GM19455 (cell line): Measurements from ENCODE around the gene VCL.
A peak's percentile ranks its signal among the peaks of the same experiment; 100 is the strongest.
"Not testable (repeated sequence)": the region's sequence is repeated elsewhere in the genome, so short reads cannot be mapped to it uniquely, and the experiment has no call there.

Experiments
- ATAC-seq: cut with Tn5 transposase; IDR thresholded peaks from one replicate; pipeline ENCODE4 v1.9.1; 2021; ENCODE audit not compliant: unreplicated experiment

Gene VCL

DNA sequence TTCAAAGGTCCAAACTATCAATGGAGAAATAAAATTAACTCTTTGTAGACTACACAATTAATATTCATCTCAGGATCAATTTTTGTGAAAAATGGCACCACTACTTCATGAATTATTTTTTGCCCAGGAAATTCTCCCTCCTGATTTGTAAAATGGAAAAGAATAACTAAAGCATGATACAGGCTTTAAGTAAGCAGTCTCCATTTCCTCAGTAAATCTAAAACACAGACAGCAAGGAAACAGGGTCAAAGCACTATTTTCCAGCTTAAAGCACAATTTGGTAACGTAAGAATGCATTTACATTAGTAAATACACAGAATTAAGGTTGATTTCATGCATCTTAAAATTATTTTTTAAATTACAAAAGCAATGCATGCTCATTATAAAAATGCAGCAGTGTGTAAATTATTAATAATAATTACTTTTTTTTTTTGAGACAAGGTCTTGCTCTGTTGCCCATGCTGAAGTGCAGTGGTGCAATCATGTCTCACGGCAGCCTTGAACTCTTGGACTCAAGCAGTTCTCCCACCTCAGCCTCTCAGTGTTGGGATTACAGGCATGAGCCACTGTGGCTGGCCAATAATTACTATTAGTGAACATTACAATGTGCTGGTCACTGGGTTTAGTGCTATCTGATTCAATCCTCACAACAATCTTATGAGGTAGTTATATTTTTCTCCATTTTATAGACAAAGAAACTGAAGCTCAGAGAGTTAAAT, 26.1 kb upstream of the VCL start:
- ATAC-seq, result no peak

DNA sequence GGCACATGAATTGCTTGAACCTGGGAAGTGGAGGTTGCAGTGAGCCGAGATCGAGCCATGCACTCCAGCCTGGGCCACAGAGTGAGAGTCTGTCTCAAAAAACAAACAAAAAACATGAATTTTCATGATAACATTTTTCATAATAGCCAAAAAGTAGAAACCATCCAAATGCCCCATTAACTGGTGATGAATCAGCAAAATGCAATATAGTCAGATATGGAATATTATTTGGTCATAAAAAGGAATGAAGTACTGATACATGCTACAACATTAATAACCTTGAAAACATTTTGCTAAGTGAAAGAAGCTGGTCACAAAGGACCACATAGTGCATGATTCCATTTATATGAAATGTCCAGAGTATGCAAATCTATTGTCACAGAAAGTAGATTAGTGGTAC, 24.5 kb upstream of the VCL start:
- no peak for ATAC-seq

DNA sequence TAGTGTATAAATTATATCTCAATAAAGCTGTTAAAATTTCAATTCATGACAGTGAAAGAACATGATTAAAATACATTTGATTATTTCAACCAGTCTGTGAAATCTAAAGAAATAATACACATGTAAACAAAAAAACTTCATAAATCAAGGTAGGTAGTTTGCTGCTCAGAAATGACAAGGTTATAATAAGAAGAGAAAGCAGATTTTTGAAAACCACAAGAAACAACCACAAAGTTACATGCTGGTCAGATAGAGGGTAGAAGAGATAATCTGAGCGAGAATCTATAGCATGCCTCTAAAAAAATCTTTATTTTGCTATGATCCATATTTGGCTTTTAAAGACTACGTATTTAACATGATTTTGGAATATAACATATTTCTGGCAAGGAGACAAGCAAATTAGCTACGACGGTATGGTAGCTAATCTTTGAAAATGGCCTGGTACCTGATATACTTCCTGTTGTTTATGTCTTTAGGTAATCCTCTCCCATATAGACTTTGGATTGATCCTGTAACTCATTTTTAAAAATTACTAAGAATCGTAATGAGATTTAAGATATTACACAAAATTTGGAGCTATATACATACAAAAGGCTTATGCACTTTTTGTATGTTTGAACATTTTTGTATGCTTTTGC, 23.5 kb upstream of the VCL start:
- no peak for ATAC-seq

GRCh38 chr10:73975388-73975787, 22.5 kb upstream of the VCL start:
- ATAC-seq, result no peak

DNA sequence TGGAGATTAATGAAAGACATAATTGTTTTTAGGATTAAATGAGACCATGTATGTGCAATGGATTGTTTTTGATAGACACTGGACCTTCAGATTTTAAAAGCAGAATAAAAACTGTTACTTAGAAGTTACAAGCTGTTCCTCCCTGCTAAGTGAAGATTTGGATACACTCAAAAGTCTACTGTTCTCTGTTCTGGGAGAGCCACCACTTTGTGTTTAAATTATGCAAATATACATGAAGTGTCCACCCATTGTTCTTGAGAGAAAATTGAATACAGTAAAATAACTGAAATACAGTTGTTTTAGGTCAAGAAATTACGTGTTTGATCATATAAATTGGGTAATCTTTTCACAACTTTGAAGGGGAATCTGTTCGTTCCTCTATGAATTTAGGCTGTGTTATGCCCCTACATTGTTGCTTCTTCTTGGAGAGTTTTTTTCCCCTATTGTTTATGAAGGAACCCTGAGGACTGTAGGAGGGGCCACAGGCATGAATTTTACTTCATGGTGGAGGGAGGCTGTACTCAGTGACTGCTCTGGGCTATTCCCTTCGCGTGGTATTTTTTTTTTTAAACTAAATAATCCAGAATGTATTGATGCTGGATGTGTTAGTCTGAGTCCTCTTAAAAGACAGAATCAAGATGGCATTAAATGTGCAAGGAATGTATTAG, 18.6 kb upstream of the VCL start:
- ATAC-seq, result no peak

GRCh38 chr10:73979809-73980433, 18.0 kb upstream of the VCL start:
- no peak for ATAC-seq

- ATAC-seq, result no peak
Observed at GRCh38 chr10:73981812-73982211, 16.1 kb upstream of the VCL start.

DNA sequence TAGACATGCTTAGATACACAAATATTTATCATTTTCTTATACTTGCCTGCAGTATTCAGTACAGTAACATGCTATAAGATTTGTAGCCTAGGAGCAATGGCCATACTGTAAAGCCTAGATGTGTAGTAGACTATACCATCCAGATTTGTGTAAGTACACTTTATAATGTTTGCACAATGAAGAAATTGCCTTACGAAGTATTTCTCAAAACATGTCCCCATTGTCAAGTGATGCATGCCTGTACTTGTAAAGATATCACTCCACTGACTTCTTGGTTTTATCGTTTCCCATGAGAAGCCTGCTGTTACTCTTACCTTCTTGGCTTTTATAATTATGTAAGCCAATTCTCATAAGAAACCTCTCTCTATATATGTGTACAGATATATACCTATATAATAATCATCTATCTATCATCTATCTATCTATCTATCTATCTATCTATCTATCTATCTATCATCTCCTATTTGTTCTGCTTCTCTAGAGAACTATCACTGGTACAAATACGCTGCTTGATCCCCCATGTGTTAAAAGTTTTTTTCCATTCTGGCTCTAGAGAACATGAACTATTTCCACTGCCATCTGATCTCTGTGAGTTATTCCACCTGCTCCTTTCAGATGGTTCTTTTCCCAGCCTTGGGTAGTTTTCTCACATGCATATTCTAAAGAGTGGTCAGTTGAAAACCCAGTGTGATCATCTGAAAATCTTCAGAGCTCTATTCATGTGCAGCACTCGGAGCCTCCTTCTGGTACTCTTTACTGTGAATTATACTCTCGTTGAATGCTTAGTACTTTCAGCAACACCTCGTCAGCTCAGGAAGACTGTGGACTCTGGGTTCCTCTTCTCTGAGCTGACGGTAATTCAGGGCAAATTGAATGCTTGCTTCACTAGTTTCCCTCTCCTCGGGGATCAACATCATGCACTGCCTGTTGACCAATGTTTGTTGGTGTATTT, 14.5 kb upstream of the VCL start:
- ATAC-seq, result no peak

GRCh38 chr10:73989594-73990150, 8.2 kb upstream of the VCL start:
- no peak for ATAC-seq

GRCh38 chr10:73991203-73991883, 6.6 kb upstream of the VCL start:
- no peak for ATAC-seq

GRCh38 chr10:73991884-73992245, 6.1 kb upstream of the VCL start:
- ATAC-seq, result no peak

- ATAC-seq, result no peak
Observed at GRCh38 chr10:73992899-73993788, 4.8 kb upstream of the VCL start.

DNA sequence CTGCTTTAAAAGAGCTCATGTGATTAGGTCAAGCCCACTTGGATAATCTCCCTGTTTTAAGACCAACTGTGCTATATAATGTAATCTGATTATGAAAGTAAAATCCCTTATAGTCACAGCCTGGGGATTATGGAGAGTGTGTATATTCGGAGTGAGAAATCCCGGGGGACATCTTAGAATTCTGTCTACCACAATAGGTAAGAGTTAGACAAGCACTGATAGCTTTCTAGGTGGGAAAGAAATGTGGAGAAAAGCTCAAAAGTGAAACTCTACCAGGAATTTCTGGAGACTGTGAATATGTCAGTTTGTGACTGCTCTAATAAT, 2.9 kb upstream of the VCL start:
- no peak for ATAC-seq

DNA sequence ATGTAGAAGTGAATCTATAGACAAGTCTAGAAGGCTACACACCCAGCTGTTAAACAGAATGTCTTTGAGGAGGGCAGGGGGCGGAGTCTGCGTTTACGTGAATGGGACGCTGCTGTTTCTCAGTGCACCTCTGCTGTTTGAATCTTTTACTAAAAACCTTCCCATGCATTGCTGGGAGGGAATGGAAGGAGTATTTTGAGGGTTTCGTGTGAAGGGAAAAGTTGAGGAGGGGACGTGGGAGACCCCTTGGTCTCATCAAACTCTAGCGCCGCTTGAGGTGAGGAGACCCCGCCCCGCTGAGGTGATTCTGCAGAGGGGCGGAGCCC, 492 bp upstream of the VCL start:
- peak; percentile 74 for ATAC-seq

- ATAC-seq, result no peak
Observed at GRCh38 chr10:73998623-73998928, 660 bp downstream of the VCL start.

GRCh38 chr10:73998929-73999691, 1.2 kb downstream of the VCL start:
- ATAC-seq, result no peak

DNA sequence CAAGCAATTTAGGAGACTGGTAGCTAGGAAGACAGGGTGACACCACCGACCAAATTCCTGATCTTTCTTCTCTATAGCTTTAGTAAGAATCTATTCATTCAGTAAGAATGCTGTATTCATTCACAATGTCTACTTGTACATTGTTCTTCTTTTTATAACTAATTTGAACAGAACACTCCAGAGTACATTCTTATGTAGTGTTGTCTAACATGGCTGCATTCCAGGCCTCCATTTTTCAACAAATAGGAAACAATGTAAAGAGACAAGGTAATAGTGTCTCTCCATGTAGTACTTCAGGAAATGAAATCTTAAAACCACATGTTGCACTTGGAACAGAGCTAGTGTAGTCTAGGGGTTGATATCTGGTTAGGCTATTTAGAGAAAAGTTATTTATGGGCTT, 1.8 kb downstream of the VCL start:
- ATAC-seq, result no peak

- not testable (repeated sequence) for ATAC-seq
Observed at GRCh38 chr10:74000244-74000643, 2.3 kb downstream of the VCL start.
